GM18502 (cell line): Measurements from ENCODE around the gene SIGLEC9.

ENCODE experiments used
- ATAC-seq: cut with Tn5 transposase; IDR thresholded peaks from one replicate; pipeline ENCODE4 v1.9.1; 2021; ENCODE audit warnings: mild to moderate bottlenecking; ENCODE audit not compliant: unreplicated experiment, poor library complexity

Gene SIGLEC9

DNA sequence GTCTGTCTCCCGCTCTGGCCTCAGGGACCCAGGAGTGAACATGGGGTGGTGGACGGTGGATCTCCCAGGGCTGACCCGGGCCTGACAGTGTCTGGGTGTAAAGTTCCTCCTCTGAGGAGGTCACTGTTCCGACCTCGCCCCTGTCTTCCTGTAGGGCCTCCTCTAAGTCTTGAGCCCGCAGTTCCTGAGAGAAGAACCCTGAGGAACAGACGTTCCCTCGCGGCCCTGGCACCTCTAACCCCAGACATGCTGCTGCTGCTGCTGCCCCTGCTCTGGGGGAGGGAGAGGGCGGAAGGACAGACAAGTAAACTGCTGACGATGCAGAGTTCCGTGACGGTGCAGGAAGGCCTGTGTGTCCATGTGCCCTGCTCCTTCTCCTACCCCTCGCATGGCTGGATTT lies at the start of gene SIGLEC9:
TSS of gene SIGLEC9 (plus strand) at position 178 of the 400 bp plus-strand sequence. CDS start at position 247, 69 bp downstream.
- no peak for ATAC-seq

DNA sequence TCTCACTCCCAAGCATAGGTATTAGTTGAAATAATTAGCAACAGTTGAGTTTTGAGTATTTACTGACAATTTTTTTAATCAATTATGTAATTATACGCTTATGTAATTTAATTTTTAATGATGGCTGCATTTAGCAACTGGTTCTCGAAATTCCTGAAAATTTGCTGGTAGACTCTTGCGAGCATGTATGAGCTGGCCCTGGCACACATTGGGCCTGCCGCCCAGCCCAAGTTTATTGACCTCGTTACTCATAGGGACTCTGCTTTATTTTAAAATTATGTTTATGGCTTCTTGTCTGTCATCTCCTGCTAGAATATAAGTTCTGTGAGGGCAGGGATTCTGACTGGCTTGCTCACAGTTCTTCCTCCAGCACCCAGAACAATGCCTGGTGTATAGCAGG lies 48.7 kb upstream of the SIGLEC9 start:
- no peak for ATAC-seq

DNA sequence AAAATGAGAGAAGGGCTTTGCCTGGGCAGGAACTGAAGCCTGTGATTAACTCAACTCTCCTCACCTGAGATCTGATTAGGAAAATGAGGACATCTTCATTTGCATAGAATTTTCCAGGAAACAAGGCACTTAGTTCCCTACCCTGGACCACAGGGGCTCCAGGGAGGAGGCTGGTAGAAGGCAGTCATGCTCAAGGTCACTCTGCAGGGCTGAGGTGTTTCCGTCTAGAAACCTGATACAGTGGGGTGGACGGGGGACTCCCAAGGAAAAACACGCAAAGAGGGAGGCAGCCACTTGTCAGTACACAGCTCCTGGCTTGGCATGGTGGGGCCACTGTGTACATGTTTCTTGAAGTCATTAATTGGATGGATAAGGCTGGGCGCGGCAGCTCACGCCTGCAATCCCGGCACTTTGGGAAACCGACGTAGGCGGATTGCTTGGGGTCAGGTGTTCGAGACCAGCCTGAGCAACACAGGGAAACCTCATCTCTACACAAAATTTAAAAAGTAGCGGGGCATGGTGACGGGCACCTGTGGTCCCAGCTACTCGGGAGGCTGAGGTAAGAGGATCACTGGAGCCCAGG lies 48.0 kb upstream of the SIGLEC9 start:
- no peak for ATAC-seq

DNA sequence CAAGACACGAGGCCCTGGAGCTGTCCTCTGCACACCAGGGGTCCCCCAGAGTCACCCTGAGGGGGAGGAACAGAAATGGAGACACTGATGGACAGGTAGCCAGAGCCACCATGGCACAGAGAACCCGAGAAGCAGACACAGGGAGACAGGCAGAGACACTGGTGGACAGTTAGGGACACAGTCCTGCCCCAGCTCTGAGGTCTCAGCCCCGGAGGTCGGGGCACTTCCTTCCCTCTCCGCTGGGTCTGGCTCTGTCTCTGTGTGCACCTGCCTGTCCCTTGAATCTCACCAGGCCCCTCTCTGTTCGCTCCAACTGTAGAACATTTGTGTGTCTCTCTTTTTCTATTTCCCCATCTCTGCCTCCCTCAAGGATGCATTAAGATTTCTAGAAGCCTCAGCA lies 46.6 kb upstream of the SIGLEC9 start:
- no peak for ATAC-seq

- ATAC-seq = no peak
Observed at GRCh38 chr19:51078731-51079130, 46.0 kb upstream of the SIGLEC9 start.

DNA sequence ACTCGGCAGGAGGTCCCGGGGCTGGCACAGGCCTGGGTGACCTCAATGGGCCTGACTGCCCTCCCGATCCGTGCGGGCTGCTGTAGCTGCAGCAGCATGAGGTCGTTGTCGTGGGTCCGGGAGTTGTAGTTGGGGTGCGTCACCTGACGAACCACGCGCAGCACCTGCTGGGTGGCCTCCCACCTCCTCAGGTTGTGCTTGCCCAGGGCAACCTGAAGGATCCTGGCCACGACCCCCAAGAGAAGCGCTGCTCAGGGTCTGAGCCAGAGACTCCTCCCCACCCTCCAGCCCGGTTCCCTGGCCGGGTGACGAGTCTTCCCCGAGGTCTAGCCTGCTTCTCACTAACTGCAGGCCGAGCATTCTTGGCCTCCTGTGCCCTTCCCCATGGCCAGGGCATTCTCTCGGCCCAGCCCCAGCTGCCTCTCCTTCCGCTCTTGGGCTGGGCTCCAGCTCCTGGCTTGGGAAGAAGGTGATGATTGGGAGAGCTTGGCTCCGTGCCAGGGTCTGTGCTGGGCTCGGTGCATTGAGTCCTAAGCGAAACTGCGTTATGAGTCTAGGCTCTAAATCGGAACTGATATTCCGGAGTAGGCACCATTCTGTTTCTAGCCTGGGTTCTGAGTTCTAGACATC lies 45.1 kb upstream of the SIGLEC9 start:
- ATAC-seq = no peak

DNA sequence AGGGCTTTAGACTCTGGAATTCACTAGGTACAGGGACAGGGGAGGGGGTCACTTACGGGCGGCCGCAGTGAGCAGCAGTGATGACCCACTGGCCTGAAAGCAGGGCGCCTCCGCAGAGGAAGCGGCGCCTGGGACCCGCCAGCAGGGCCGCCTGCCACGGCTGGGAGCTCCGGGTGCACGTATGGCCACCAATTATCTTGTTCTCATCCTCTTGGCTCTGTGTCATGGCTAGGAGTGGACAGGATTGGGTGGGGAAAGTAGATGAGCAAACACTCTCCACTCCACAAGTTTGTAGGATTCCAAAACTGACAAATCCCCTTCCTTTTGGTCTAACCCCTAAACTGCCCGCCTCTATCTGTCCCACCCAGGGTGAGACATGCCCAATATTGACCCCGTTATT lies 43.2 kb upstream of the SIGLEC9 start:
- ATAC-seq = no peak

DNA sequence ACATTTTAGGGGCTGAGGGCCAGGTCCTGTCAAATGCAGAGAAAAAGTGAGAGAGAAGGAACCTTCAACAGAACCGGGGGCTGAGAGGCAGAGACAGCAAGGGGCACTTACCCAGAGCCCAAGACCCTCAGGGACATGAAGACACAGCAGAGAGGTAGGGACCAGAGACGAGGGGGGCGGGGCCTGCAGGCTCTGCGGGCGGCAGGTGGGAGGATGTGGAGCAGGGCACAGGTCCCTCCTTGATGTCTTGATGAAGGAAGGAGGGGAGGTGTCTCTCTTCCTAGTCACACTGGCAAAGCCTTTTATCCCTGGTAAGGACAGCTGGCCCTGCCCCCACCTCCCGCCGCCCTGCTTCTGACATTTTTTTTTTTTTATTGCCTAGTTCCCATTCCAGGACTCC lies 42.1 kb upstream of the SIGLEC9 start, which contains the start of gene KLK14:
TSS of gene KLK14 (minus strand) at position 277 of the 400 bp plus-strand sequence. CDS start at position 4, 273 bp downstream.
- ATAC-seq = no peak

DNA sequence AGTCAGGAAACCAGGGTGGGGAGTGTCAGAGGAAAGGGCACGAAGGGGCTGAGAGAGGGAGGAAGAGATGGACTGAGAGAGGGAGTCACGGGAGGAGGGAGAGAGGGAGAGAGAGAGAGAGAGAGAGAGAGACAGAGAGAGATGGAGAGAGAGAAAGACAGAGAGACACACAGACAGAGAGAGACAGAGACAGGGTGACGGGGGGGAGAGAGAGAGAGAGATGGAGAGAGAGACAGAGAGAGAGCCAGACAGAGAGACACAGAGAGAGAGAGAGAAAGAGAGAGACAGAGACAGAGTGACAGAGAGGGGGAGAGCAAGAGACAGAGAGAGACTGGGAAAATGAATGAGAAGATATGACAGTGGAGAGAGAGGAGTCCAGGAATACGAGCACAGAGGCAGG lies 41.5 kb upstream of the SIGLEC9 start:
- ATAC-seq = no peak

DNA sequence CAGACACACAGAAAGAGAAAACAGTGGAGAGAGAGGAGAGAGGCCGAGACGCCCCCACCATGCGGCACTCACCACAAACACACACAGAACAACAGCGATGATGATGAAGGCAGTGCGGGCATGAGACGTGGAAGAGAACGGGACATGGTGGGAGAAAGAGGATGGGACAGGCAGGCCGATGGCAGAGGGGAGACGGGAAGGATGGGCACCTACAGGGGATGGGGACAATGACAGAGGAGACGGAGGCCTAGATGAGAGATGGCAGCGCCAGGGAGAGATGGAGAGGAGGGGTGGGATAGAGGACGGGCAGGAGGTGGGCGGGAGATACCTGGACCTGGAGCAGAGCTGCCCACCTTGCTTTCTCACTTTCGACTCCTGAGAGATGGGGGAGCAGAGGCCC lies 40.9 kb upstream of the SIGLEC9 start:
- no peak for ATAC-seq

GRCh38 chr19:51084505-51084904 lies 40.2 kb upstream of the SIGLEC9 start:
- no peak for ATAC-seq

- no peak for ATAC-seq
Observed at GRCh38 chr19:51086153-51086850, 38.4 kb upstream of the SIGLEC9 start.

DNA sequence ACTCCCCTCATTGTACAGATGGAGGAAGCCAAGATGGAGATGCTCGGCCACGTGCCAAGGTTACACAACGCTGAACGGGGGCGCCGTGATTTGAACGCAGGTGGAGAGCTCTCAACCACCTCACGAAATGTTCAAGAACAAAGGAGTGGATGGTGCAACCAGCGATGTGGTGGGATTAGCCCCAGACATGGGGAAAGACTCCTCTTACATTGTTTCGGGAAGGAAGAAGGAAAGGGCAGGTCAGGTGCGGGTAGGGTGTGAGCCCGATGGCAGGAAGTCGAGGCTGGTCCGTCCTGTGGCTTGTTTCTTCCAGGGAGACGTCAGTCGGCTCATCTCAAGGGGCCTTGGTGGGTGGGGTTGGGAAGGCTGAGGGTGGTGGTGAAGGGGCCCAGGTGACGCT lies 34.9 kb upstream of the SIGLEC9 start:
- no peak for ATAC-seq

GRCh38 chr19:51090471-51090870 lies 34.2 kb upstream of the SIGLEC9 start:
- no peak for ATAC-seq

- no peak for ATAC-seq
Observed at GRCh38 chr19:51091126-51091525, 33.6 kb upstream of the SIGLEC9 start.

- ATAC-seq = no peak
Observed at GRCh38 chr19:51091895-51092873, 32.5 kb upstream of the SIGLEC9 start.

DNA sequence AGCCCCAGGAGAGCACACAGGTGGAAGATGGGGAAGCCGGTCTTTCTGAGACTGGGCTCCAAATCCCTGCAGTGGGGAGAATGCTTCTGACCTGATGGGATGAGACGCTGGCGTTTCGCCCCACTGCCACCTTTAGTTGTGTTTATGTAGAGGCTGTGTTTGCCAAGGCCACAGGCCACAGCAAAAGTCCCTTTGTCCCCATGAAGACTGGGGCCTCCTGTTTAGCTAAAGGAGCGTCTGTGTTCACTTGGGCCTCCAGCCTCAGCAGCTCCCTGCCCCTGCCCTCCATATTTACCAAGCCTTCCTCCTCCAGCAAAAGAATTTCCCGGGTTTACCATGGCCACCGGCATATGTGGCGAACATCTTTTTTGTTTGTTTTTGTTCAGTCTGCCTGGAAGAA lies 31.6 kb upstream of the SIGLEC9 start:
- no peak for ATAC-seq

- ATAC-seq = no peak
Observed at GRCh38 chr19:51093510-51094345, 31.0 kb upstream of the SIGLEC9 start.

DNA sequence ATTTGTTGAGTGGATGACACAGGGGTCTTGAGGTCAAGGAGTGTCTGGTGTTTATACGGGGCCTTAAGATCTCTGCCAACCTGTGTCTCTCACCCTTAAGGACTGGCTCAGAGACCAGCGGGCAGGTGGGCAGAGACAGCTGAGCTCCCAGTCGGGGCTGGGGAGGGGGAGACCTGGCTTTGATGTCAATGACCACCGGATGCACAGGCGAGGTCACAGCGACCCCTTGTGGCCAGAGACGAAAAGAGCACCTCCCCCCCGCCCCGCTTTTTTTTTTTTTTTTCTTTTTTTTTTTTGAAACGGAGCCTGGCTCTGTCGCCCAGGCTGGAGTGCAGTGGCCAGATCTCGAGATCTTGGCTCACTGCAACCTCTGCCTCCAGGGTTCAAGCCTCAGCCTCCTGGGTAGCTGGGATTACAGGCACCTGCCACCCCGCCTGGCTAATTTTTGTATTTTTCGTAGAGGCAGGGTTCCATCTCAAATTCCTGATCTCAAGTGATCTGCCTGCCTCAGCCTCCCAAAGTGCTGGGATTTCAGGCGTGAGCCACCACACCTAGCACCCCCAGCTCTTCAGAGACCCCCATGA lies 29.9 kb upstream of the SIGLEC9 start:
- no peak for ATAC-seq
